GM04503 (cell line): Measurements from ENCODE around the gene KRTAP4-12.
"Not testable (repeated sequence)": the region's sequence is repeated elsewhere in the genome, so short reads cannot be mapped to it uniquely, and the experiment has no call there.

Experiments
- DNase-seq: peaks from one replicate; pipeline ENCODE4 v3.0.0-alpha.2; 2012; ENCODE audit warnings: low read depth

KRTAP4-12 gene

DNA sequence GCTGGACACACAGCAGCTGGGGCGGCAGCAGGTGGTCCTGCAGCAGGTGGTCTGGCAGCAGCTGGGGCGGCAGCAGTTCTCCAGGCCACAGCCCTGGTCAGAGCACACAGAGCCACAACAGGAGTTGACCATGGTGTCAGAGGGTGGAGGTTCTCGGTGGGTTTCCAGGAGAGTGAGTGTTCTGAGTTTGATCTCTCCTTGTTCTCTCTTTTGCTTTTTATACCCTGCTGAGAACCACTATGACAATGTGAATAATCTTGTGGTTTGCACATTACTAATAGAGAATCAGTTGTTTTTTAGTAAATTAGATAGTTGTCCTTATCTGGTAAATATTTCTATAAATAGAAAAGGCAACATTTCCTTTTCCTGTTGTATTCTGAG, at the start of gene KRTAP4-12:
Gene KRTAP4-12, minus strand, starts transcription at position 192 of the 381 bp plus-strand sequence. Its CDS starts 60 bp downstream, at position 132.
- DNase-seq: not testable (repeated sequence)

DNA sequence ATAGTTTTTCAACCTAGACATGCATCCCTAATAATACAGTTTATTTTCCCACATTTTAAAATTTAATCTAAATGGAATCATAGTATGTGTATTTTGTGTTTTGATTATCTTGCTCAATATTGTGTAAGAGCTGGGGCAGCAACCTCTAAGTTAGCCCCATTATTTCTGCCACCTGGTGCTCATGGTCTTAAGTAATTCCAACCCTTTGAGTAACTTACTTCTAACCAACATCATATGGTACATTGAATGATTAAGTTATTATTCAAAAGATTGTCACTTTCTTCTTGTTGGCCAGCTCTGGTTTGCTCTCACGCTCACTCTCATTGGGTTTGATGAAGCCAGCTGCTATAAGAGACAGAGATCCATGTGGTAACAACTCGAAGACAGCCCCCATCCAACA, 47.9 kb upstream of the KRTAP4-12 start:
- DNase-seq: no peak

DNA sequence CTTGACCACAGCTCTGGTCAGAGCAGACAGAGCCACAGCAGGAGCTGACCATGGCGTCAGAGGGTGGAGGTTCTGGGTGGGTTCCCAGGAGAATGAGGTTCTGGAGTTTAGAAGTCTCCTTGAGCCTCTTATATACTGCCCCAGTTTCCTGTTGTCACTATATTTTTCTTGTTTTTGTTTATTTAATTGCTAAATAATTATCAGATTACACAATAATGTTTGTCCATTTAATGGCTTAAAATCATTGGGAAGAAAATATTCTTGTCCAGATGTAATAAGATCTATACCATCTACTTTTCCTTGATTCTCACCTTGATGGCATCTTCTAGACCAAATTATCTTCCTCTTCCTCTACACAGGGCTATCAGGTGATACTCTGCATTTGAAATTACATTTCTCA, 44.1 kb upstream of the KRTAP4-12 start, which contains the start of gene KRTAP4-3:
Gene KRTAP4-3, minus strand, starts transcription at position 101 of the 400 bp plus-strand sequence. Its CDS starts 49 bp downstream, at position 52.
- DNase-seq: no peak

DNA sequence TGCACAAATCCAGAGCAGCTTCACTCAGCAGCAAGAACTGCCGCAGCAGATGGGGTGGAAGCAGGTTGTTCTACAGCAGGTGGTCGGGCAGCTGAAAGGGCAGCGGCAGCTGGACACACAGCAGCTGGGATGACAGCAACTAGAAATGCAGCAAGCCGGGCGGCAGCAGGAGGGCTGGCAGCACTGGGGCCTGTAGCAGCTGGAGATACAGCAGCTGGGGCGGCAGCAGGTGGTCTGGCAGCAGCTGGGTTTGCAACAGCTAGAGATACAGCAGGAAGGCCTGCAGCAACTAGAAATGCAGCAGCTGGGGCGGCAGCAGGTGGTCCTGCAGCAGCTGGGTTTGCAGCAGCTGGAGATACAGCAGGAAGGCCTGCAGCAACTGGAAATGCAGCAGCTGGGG, 43.6 kb upstream of the KRTAP4-12 start:
- no peak for DNase-seq

DNA sequence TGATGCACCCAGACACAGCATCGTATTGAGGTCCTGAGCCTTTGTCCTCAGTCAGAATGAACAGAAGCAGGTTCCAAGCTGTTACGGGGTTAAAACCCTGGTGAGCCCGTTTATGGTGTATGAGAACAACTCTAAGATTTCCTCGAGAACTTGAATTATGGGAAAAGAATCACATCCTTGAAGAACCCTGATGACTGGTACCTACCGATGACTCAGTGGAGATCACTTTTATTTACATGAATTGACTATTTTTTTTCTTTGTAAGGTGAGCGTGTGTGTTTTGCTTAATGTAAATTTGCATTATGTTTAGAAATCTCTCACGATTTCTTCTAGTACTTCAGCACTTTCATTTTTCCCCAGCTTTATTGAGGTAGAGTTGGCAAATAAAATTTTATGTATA, 39.8 kb upstream of the KRTAP4-12 start:
- DNase-seq: no peak

DNA sequence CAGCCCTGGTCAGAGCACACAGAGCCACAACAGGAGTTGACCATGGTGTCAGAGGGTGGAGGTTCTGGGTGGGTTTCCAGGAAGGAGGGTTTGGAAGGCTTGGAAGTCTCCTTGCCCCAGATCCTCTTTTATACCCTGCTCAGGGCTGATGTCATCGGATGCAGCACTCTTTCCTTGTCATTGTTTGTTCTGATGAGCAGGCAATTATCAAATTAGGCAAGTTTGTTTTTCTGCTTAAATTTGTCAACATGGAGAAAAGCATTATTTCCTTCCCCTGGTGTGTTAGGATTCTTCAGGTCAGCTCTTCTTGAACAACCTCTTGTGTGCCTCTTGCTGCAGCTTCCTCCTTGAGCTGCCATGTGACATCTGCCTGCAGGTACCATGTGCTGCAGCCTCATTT, 36.7 kb upstream of the KRTAP4-12 start, which contains the start of gene KRTAP4-4:
Gene KRTAP4-4, minus strand, starts transcription at position 101 of the 400 bp plus-strand sequence. Its CDS starts 57 bp downstream, at position 44.
- no peak for DNase-seq

DNA sequence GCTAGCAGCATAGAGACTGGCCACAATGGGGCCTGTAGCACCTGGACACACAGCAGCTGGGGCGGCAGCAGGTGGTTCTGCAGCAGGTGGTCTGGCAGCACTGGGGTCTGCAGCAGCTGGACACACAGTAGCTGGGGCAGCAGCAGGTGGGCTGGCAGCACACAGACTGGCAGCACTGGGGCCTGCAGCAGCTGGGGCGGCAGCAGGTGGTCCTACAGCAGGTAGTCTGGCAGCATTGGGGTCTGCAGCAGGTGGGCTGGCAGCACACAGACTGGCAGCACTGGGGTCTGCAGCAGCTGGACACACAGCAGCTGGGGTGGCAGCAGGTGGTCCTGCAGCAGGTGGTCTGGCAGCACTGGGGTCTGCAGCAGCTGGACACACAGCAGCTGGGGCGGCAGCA, 36.2 kb upstream of the KRTAP4-12 start:
- not testable (repeated sequence) for DNase-seq

DNA sequence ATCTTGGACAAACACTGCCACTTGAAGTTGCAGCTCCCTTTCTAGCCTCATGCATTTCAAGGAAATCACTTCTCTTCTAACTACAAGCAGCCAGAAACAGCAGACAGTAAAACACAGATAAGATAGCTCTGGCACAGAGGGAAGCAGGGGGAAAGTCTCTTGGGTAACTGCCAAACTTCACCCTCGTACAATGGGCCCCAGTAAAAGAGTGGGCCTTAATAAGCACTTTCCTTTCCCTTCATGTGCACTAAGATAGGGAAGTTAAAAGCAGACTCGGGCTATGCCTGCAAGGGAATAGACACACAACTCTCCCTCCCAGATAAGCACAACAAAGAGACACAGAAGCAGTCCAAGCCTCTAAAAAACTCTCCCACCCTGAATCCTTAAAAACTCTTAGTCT, 29.9 kb upstream of the KRTAP4-12 start:
- no peak for DNase-seq

DNA sequence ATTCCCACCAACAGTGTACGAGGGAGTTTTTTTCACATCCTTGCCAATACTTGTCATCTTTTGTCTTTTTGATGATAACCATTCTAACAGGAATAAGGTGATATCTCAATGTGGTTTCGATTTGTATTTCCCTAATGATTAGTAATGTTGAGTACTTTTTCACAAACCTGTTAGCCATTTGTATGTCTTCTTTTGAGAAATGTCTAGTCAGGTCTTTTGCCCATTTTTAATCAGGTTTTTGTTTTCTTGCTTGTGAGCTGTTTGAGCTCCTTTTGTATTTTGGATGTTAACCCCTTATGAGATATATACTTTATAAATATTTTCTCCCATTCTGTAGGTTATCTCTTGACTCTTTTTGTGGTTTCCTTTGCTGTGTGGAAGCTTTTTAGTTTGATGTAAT, 27.5 kb upstream of the KRTAP4-12 start:
- DNase-seq: no peak

DNA sequence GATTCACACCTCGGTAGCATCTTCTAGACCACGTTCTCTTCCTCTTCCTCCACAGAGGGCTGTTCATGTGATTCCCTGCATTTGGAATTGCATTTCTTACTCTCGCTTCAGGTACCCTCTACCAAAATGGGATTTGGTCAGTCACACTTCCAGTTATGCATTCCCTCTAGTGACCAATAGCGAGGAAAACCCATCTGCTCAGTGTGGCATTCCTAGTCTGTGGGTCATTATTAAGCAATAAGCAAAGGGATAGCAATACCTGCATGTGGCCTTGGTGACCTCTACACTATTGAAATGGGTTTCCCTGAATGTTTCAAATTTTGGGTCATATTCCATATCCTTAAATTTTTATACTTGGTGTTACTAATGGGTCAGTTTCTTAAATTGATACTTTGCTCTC, 26.0 kb upstream of the KRTAP4-12 start:
- DNase-seq: no peak

DNA sequence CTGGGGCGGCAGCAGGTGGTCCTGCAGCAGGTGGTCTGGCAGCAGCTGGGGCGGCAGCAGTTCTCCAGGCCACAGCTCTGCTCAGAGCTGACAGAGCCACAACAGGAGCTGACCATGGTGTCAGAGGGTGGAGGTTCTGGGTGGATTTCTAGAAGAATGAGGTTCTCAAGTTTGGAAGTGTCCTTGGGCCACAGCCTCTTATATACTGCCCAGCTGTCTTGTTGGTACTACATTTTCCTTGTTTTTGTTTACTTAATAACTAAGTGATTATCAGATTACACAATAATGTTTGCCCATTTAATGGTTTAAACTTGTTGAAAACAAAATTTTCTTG, 25.6 kb upstream of the KRTAP4-12 start, which contains the start of gene KRTAP4-5:
Gene KRTAP4-5, minus strand, starts transcription at position 174 of the 334 bp plus-strand sequence. Its CDS starts 58 bp downstream, at position 116.
- DNase-seq: no peak

DNA sequence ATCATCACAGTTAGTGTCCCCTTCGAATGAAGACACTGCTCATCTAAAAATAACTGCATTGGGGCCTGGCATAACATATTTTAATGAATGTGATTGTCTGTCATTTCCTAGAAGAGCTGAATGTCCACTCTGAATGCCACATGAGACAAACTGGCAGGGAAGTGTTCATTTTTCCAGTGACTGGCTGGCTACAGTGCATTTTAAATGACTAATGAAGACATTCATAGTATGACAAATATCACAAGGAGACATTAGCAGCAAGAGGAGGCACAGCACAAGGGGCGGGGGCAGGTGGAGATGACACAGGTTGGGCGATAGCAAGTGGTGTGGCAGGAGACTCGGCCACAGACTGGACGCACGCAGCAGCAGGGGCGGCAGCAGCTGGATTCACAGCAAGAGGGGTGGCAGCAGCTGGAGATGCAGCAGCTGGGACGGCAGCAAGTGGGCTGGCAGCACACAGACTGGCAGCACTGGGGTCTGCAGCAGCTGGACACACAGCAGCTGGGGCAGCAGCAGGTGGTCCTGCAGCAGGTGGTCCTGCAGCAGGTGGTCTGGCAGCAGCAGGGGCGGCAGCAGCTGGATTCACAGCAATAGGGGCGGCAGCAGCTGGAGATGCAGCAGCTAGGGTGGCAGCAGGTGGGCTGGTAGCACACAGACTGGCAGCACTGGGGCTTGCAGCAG, 25.1 kb upstream of the KRTAP4-12 start:
- not testable (repeated sequence) for DNase-seq

DNA sequence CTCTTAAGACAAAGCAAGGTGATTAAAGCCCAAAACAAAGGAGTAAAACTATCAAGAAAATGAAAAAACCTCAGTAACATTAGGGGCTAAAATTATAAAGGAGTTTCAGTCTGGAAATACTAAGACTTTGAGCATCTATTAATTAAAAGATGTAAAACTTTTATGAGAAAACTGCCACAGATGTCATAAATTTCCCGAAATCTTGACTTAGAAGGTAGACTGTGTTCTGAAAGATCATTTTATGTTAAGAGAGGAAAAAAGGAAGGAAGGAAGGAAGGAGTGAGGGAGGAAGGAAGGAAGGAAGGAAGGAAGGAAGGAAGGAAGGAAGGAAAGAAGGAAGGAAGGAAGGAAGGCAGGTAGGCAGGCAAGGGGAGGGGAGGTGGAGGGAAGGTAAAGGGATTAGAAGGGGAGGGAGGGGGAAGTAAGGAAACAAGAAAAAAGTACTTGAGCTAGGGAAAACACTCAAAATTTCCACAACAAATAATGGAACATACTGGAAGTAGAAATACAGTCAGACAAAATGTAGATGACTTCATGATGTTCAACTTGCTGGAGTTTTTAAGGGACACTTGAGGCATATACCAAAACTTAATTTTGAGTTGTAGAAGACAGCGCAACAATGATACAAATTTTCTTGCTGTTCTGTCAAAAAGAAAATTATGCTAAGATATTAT, 23.7 kb upstream of the KRTAP4-12 start:
- DNase-seq: no peak

DNA sequence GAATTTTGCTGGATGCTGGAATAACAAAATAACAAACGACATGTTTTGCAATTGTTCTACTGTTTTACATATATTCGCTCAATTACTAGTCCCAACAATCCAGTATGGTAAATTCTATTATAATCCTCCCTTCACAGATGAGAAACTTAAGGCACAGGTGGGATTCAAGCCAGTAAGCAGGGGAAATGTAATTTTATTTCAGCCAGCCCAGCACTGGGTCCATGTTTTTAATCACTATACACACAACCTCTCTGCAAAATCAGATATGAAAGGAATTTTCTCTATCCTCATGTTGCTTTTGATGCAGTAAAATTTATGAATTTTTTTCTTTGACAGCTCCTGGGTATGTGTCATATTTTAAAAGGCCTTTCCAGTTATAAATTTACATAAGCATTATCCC, 21.3 kb upstream of the KRTAP4-12 start:
- no peak for DNase-seq

DNA sequence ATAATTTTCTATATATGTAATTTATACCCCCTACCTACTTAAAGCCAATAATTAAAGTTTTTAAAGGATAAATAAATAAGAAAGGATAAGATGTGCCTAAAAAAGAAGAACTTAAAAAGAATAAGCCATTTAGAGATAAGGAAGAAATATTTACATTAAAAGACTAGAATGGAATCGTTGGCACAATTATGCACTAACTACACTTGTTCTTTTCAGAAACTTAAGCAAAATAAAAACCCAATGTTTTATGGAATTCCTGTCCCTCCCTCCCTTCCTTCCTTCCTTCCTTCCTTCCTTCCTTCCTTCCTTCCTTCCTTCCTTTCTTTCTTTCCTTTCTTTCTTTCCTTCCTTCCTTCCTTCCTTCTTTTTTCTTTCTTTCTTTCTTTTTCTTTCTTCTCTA, 20.9 kb upstream of the KRTAP4-12 start:
- DNase-seq: no peak

DNA sequence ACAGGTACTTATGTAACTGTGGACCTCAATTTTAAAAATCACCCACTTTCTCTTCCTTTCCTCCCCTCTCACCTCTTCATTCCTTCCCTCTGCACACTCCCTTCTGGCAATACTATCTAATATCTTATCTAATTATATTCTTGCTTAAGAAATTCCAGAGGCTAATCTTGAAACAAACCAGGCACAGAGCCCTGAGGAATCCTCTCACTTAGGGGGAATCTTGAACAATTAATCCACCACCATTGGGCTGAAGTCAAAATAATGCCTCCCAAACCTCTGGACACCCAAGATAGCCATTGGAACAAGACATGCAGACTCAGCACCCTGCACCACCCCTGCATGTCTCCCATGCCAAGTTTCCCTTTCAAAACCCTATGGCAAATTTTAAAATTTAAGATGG, 17.4 kb upstream of the KRTAP4-12 start:
- no peak for DNase-seq

DNA sequence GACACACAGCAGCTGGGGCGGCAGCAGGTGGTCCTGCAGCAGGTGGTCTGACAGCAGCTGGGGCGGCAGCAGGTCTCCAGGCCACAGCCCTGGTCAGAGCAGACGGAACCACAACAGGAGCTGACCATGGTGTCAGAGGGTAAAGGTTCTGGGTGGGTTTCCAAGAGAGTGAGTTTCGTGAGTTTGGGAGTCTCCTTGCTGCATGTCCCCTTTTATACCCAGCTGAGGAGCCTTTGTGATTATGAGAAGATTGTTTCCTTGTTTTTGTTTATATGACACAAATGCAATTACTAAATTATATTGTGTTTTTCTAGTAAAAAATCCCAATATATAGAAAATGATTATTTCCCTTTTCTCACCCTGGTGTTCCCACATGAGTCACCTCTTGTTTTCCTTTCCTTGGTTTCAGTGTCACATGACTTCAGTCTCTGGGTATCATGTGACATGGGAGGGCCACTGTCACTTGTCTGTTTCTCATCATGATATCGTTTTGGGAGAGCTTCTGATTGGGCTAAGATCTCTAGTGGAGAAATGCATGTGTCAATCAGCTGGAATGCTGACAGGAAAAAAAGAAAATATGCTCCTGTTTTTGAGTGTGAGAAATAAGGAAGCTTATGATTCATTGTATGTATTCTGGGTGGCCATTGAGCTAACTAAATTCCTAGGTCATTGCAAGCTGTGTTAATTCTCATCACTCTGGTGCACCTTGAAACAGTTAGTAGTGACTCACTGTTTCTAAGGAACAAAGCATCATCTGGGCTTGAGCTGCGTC, 16.6 kb upstream of the KRTAP4-12 start, which contains the start of gene KRTAP4-6:
Gene KRTAP4-6, minus strand, starts transcription at position 185 of the 772 bp plus-strand sequence. Its CDS starts 57 bp downstream, at position 128.
- DNase-seq: peak; percentile 74

DNA sequence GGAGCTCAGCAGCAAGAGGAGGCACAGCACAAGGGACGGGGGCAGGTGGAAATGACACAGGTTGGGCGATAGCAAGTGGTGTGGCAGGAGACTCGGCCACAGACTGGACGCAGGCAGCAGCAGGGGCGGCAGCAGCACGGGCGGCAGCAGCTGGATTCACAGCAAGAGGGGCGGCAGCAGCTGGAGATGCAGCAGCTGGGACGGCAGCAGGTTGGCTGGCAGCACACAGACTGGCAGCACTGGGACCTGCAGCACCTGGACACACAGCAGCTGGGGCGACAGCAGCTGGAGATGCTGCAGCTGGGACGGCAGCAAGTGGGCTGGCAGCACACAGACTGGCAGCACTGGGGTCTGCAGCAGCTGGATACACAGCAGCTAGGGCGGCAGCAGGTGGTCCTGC, 15.9 kb upstream of the KRTAP4-12 start:
- DNase-seq: not testable (repeated sequence)

DNA sequence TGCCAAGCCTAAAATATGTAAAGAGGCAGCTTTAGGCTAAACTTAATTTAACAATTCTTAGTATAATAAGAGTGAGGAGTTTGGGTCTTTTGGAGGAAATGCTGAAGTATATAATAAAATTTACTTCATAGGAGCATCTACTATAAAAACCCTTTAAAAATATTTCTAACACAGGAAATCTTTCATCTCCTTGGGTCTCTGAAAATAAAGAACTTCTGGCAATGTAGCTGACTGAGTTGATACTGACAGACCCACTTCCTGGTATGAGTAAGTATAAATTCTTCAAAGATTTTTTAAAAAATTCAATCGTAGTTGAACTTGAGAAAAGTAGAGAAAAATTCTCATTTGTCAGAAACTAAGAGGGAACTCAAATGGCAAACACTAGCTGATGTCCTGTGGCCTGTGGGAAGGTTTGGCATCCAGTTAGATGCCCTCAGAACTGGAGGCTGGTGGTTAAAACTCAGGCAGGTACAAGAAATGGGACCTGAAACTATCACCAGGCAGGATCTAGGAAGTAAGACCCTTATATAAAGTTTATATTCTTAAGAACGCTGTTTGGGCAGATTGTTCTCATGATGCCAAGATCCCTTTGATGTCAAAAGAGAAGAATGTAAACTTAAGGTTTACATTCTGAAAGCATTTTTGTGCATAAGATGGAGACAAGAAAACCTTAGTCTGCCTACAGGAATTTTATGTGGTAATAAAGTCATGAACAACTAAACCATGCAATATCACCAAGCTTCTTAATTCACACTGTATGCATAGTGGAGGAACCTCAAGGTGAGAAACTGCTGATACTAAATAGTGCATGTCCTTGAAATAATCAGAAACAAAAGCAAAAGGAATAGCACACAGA, 10.1 kb upstream of the KRTAP4-12 start:
- no peak for DNase-seq

DNA sequence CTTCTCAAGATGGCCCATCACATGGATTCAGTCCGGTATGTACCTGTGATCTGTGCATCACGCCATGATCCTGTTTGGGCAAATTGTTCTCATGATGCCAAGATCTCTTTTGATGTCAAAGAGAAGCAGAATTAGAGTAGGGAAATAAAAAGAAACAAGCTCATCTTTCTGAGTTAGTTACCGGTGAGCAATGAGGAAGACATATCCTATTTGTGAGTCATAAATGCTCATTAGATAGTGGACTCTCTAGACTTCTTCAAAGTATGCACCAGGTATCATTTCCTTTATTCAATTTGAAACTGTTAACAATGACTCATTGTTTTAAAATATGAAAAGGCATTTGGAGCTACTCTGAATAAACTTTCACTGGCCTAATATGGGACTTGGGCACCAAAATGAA, 8.0 kb upstream of the KRTAP4-12 start:
- DNase-seq: no peak

DNA sequence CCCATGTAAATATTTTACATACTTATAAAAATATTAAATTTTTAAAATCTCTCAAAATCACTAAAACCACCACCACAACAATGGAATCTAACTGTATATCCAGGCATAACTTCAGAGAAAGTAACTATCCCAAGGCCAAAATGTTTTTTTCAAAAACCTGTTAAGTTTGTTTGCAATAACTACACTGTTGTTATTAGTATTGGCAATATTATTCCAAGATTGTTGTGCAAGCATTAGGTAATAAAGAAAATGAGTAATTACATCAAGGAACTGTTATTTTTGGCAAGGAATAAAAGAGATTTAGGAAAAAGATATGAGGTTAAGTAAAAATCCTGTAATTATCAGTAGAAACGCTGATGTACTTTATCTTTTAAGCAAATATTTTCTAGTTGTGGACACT, 3.4 kb upstream of the KRTAP4-12 start:
- DNase-seq: no peak

DNA sequence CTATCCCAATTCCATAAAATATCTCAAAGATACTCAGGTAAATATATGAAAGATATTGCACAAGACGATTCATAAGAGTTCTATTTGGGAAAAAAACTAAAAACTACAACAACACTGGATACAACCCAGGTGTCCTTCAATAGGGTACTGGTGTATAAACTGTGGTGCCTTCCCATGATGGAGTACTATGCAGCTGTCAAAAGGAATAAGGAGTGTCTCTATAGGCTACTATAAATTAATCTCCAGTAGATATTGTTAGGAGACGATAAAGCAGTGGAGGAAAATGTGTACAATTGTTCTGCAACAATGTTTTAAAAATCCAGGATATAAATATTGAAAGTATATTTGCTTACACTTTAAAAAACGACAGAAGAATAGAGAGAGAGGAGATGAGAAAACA, 2.4 kb upstream of the KRTAP4-12 start:
- DNase-seq: no peak
